NCI-H524 (cell line): Measurements from ENCODE around the gene RGS10.
"Not testable (repeated sequence)": the region's sequence is repeated elsewhere in the genome, so short reads cannot be mapped to it uniquely, and the experiment has no call there.

ENCODE experiments used
- DNase-seq, 2 experiments: peaks; one replicate each; lab custom pipeline; 2025; lab: John Stamatoyannopoulos, UW

Gene RGS10, protein sequence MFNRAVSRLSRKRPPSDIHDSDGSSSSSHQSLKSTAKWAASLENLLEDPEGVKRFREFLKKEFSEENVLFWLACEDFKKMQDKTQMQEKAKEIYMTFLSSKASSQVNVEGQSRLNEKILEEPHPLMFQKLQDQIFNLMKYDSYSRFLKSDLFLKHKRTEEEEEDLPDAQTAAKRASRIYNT

DNA sequence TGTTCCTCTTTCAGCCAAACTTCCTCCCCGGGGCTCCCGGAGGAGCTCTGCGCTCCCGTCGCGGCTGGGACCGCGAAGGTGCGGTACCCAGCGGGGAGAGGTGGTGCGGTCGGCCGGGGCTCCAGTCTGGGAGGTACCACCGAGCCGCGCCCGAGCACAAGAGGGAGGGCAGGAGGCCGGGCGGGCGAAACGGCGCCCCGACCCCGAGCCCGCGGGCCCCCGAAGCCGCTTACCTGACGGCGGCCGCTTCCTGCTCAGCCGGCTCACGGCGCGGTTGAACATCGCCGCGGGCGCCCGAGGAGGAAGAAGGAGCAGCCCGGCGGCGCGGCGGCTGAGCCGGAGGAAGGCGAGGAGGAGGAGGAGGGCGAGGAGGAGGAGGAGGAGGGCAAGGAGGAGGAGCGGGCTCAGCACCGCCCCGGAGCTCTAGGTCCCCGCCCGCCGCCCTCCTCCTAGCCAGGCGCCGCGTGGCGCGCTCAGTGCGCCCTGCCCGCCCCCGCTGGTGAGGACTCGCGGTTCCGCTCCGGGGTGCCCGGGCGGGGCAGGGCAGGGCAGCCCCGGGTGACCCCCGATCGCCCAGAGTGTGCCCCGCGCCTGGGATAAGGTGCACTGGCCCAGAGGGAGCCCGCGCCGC is at the start of gene RGS10:
Gene RGS10, minus strand, starts transcription at position 363 of the 631 bp plus-strand sequence. Its CDS starts 81 bp downstream, at position 282.
- DNase-seq = peak in 1 of 2 experiments; percentile 34

DNA sequence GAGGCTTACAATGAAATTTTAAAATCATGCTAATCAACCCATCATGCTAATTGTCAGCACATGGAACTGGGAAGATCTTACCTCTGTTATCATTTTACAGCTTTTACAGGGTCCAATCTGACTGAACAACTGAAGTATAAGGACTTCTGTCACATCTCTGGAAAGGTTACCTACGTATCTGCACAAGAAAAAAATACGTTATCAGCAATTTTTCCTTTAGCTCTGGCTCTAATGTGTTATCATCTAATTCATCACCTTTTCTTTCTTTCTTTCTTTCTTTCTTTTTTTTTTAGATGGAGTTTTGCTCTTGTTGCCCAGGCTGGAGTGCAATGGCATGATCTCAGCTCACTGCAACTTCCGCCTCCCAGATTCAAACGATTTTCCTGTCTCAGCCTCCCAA is 45.6 kb upstream of the RGS10 start:
- no peak for DNase-seq

- no peak for DNase-seq
These were observed 35.8 kb upstream of the RGS10 start for GRCh38 chr10:119578355-119578754.

DNA sequence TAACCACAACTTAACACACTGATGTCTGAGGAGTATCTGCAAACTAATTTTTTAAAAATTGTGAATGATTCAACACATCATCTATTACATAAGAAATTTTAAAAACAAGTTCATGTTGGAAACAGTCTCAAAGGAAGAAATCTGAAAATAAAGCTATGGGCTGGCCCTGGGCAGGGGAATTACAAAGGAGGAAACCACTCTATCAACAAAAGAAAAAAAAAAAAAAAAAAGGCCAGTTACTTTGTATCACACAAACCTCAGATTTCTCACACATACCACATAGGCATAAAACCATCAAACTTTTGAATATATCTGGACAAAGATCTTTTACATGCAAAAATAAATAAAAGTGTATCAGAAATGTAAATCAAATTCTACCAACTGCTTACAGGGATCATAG is 33.5 kb upstream of the RGS10 start:
- DNase-seq = no peak

DNA sequence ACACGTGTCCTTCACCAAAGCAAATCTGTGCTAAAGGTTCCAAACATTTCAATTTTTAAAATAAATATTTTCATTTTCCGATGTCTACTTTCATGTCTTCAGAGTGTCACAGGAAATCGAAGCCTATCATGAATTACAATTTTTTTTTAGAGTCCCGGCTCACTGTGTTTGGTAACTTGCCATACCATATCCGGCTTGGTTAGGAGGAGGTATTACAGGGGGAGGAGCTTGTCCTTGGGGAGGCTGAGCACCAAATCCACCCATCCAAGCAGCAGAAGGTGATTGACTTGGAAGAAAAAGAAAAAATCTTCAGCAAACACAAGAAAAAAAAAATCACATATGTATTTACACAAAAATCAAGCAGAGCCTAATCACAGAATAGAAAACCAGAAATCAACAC is 33.0 kb upstream of the RGS10 start:
- DNase-seq = no peak

- no peak for DNase-seq
These were observed 25.5 kb upstream of the RGS10 start for GRCh38 chr10:119567978-119568377.

GRCh38 chr10:119562097-119562496 is 19.6 kb upstream of the RGS10 start:
- no peak for DNase-seq

DNA sequence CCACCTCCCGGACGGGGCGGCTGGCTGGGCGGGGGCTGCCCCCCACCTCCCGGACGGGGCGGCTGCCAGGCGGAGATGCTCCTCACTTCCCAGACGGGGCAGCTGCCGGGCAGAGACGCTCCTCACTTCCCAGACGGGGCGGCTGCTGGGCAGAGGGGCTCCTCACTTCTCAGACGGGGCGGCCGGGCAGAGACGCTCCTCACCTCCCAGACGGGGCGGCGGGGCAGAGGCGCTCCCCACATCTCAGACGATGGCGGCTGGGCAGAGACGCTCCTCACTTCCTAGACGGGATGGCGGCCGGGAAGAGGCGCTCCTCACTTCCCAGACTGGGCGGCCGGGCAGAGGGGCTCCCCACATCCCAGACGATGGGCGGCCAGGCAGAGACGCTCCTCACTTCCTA is 17.0 kb upstream of the RGS10 start:
- not testable (repeated sequence) for DNase-seq

DNA sequence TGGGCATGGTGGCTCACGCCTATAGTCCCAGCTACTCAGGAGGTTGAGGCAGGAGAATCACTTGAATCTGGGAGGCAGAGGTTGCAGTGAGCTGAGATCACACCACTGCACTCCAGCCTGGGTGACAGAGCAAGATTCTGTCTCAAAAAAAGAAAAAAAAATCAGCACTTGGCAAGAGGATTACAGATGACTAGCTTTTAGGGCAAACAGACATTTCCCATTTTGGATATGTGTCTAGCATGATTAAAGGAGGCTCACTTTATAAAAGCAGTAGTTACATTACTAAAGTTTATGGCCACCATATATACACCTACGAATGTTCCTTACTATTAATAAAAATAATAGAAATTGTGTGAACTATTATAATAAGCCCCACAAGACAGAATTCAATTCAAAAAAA is 13.6 kb upstream of the RGS10 start:
- DNase-seq = not testable (repeated sequence)

DNA sequence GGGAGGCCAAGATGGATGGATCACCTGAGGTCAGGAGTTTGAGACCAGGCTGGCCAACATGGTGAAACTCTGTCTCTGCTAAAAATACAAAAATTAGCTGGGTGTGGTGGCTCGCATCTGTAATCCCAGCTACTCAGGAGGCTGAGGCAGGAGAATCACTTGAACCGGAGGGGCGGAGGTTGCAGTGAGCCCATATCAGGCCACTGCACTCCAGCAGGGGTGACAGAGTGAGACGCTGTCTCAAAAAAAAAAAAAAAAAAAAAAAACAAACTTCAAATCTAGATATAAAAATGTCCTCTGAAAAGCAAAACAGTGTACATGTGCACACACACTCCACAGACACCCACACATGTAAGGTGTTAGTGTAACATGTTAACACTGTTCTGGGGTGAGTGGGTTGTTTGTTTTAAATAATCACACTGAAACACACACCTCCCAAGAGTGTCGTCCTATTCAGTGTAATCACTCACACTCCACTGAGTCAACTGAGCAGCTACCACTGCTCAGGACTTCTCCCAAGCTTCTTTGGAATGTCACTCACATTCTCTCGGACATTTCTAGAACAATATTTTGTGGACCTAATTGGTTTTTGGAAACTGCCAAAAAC is 12.8 kb upstream of the RGS10 start:
- DNase-seq = no peak

GRCh38 chr10:119550827-119551226 is 8.3 kb upstream of the RGS10 start:
- DNase-seq = no peak

- no peak for DNase-seq
These were observed 6.9 kb upstream of the RGS10 start for GRCh38 chr10:119549247-119549999.

- peak in 1 of 2 experiments; percentile 5 for DNase-seq
These were observed 3.5 kb upstream of the RGS10 start for GRCh38 chr10:119546009-119546408.

GRCh38 chr10:119545310-119545709 is 2.8 kb upstream of the RGS10 start:
- DNase-seq = no peak

GRCh38 chr10:119543814-119544642 is 1.5 kb upstream of the RGS10 start:
- no peak for DNase-seq

GRCh38 chr10:119542988-119543813 is 682 bp upstream of the RGS10 start:
- DNase-seq = peak; percentile 15 to 55

DNA sequence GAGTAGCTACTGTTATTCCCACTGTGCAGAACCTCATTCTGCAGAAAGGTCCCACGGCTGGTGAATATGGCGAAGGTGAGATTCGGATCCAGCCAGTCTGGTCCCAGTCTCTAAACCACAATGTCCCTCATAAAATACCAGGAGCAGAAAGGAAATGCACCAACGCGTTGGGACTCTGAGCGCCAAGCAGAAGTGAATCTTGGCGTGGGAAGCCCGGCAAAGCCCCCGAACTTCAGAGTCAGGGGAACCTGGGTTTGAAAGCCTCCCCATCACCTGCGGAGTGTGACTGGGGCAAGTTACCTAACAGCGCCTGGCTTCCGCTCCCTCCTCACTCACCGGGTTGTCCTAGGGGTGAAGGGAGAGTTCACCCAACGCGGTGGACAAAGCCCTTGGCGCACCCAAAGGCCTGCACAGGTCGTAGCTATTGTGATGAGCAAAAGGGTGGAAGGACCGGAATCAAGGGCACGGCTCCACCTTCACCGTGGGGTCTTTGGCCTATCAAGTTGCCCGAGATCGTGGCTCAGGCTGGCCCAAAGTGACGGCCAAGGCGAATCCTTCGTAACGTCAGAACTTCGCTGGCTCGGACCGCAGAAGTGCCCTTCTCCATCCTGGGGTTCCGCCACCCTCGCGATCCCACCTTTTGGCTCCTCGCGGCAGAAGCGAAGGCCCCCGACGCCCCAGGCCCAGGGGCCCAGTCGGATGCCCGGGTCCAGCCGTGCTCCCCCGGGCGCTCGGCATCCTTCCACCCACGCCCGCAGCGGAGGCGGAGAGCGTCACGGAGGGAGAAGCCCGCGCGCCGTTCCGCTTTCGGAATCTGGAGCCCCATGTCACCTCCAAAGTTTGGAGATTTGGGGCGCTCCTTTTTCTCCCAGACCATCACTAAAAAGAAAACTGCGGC is 811 bp downstream of the RGS10 start:
- DNase-seq = no peak

- no peak for DNase-seq
These were observed 1.5 kb downstream of the RGS10 start for GRCh38 chr10:119541046-119541445.

- no peak for DNase-seq
These were observed 2.5 kb downstream of the RGS10 start for GRCh38 chr10:119540038-119540437.

DNA sequence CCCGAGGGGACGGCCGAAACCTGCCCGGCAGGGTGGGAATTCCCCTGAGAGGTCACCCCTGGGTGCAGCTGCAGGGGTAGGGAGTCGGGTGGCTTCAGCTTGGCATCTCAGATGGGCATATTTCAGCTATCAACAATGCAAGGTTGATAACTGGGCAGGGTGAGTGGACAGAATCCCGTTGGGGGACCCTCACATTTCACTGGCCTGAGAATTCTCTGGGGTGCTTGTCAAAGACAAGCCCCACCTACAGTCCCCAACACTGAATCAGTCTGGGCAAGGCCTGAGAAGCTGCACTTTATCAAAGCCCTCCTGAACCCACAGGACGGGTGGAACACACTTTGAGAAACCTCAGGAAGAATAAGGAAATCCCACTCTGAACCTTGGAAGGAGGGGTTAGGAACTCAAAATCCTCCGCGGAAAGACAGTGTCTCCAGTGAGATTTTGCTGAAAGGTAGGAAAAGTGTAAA is 3.1 kb downstream of the RGS10 start:
- no peak for DNase-seq
